ENCODE data around the gene HTR5A.

HTR5A gene

GRCh38 chr7:155108144-155108901 lies 38.2 kb downstream of the HTR5A start:
- TF ChIP-seq REST (IDR thresholded peaks at IDR 0.05; ENCODE audit: insufficient replicate concordance, low read depth) = no peak
- no peak for TF ChIP-seq GABPA (IDR thresholded peaks at IDR 0.05; ENCODE audit: low read depth)
- no peak for TF ChIP-seq POLR2AphosphoS5 (IDR thresholded peaks at IDR 0.05; ENCODE audit: low read depth)
- TF ChIP-seq CTCF (IDR thresholded peaks at IDR 0.05; ENCODE audit: insufficient read depth, low read length) = no peak
- Histone ChIP-seq H3K27me3 (ENCODE audit: insufficient read depth, poor library complexity, severe bottlenecking) (peaks cover 3% of the 10 kb centered on the region), H3K4me3 (replicated peaks; ENCODE audit: insufficient read depth, low read length) (no peak overlapping the region), H3K27ac (replicated peaks) (no peak overlapping the region)
- no peak for DNase-seq (ENCODE audit: low read depth in 1 of 2, low spot score in 1 of 2)

GRCh38 chr7:155109121-155109520 lies 39.0 kb downstream of the HTR5A start:
- no peak for TF ChIP-seq REST (IDR thresholded peaks at IDR 0.05; ENCODE audit: insufficient replicate concordance, low read depth)
- TF ChIP-seq POLR2AphosphoS5 (IDR thresholded peaks at IDR 0.05; ENCODE audit: low read depth) = no peak
- no peak for TF ChIP-seq SPI1 (IDR thresholded peaks at IDR 0.05; ENCODE audit: borderline replicate concordance, low read depth)
- peaks cover 3% of the 10 kb centered on the region for H3K27me3 ChIP-seq (ENCODE audit: insufficient read depth, poor library complexity, severe bottlenecking)
- H3K27ac ChIP-seq (replicated peaks) = no peak overlapping the region
- no peak for DNase-seq (ENCODE audit: low read depth in 1 of 2, low spot score in 1 of 2)
- no peak overlapping the region for H3K4me3 ChIP-seq (replicated peaks; ENCODE audit: insufficient read depth, low read length)

- no peak for DNase-seq (ENCODE audit: low read depth in 1 of 2, low spot score in 1 of 2)
- H3K27me3 ChIP-seq (ENCODE audit: insufficient read depth, poor library complexity, severe bottlenecking) = no peaks in the 10 kb centered on the region
- TF ChIP-seq GABPA (IDR thresholded peaks at IDR 0.05; ENCODE audit: low read depth) (no peak), POLR2AphosphoS5 (IDR thresholded peaks at IDR 0.05; ENCODE audit: low read depth) (no peak), SPI1 (IDR thresholded peaks at IDR 0.05; ENCODE audit: borderline replicate concordance, low read depth) (no peak), REST (IDR thresholded peaks at IDR 0.05; ENCODE audit: insufficient replicate concordance, low read depth) (no peak), CTCF (IDR thresholded peaks at IDR 0.05; ENCODE audit: insufficient read depth, low read length) (no peak)
These were observed 45.2 kb downstream of the HTR5A start for GRCh38 chr7:155115288-155115687.

More at GRCh38 chr7:155115288-155115687, 45.2 kb downstream of the HTR5A start:
- H3K4me3 ChIP-seq (replicated peaks; ENCODE audit: insufficient read depth, low read length) = no peak overlapping the region
- no peak overlapping the region for H3K27ac ChIP-seq (replicated peaks)
